Measurements from ENCODE around the gene ID2.

Gene ID2

GRCh38 chr2:8648441-8649213 is 33.2 kb upstream of the ID2 start:
- no peak for DNase-seq (ENCODE audit: low spot score)

- DNase-seq (ENCODE audit: low spot score) = no peak
Observed at GRCh38 chr2:8649718-8650117, 32.1 kb upstream of the ID2 start.

GRCh38 chr2:8650256-8650655 is 31.6 kb upstream of the ID2 start:
- DNase-seq (ENCODE audit: low spot score) = no peak

- DNase-seq (ENCODE audit: low spot score) = no peak
Observed at GRCh38 chr2:8652774-8653426, 29.0 kb upstream of the ID2 start.

GRCh38 chr2:8653485-8653884 is 28.4 kb upstream of the ID2 start:
- DNase-seq (ENCODE audit: low spot score) = no peak

- DNase-seq (ENCODE audit: low spot score) = no peak
Observed at GRCh38 chr2:8654041-8654440, 27.8 kb upstream of the ID2 start.

GRCh38 chr2:8654483-8654882 is 27.4 kb upstream of the ID2 start:
- DNase-seq (ENCODE audit: low spot score) = no peak

- peak; percentile 67 for DNase-seq (ENCODE audit: low spot score)
Observed at GRCh38 chr2:8656160-8656641, 25.7 kb upstream of the ID2 start.

GRCh38 chr2:8656811-8657210 is 25.0 kb upstream of the ID2 start:
- no peak for DNase-seq (ENCODE audit: low spot score)

- DNase-seq (ENCODE audit: low spot score) = no peak
Observed at GRCh38 chr2:8657423-8658062, 24.3 kb upstream of the ID2 start.

- no peak for DNase-seq (ENCODE audit: low spot score)
Observed at GRCh38 chr2:8658064-8658862, 23.6 kb upstream of the ID2 start.

- no peak for DNase-seq (ENCODE audit: low spot score)
Observed at GRCh38 chr2:8659092-8659734, 22.6 kb upstream of the ID2 start.

GRCh38 chr2:8659735-8660492 is 21.9 kb upstream of the ID2 start:
- DNase-seq (ENCODE audit: low spot score) = no peak

GRCh38 chr2:8661235-8661634 is 20.6 kb upstream of the ID2 start:
- DNase-seq (ENCODE audit: low spot score) = no peak

GRCh38 chr2:8661736-8662135 is 20.1 kb upstream of the ID2 start:
- DNase-seq (ENCODE audit: low spot score) = peak; percentile 77

- peak; percentile 76 for DNase-seq (ENCODE audit: low spot score)
Observed at GRCh38 chr2:8662239-8662879, 19.5 kb upstream of the ID2 start.

- DNase-seq (ENCODE audit: low spot score) = no peak
Observed at GRCh38 chr2:8663997-8664396, 17.9 kb upstream of the ID2 start.

GRCh38 chr2:8666581-8666980 is 15.3 kb upstream of the ID2 start:
- no peak for DNase-seq (ENCODE audit: low spot score)

- no peak for DNase-seq (ENCODE audit: low spot score)
Observed at GRCh38 chr2:8667896-8668512, 13.9 kb upstream of the ID2 start.

Measured in AG20443 (cell line).